HFFc6 (cell line): Measurements from ENCODE around the gene DIS3L. TPM values are rescaled to one million over a fixed set of nuclear protein-coding genes. Genes with fewer than 3 reads are reported as not detected.

ENCODE experiments used
- DNase-seq: peaks from one replicate; pipeline ENCODE4 v3.0.0-alpha.2; 2018
- H3K27ac Mint-ChIP-seq: 2 replicates; pipeline ENCODE4 v1.8.0; 2020; ENCODE audit warnings: mild to moderate bottlenecking, mixed read lengths
- H3K27me3 Mint-ChIP-seq: 2 replicates; pipeline ENCODE4 v1.8.0; 2021; ENCODE audit warnings: mild to moderate bottlenecking, moderate library complexity, mixed read lengths; ENCODE audit not compliant: insufficient read depth
- H3K36me3 Mint-ChIP-seq: 2 replicates; pipeline ENCODE4 v1.8.0; 2021; ENCODE audit warnings: low read depth, mixed read lengths
- H3K4me1 Mint-ChIP-seq: 2 replicates; pipeline ENCODE4 v1.8.0; 2020; ENCODE audit warnings: low read depth, mixed read lengths
- H3K4me3 Mint-ChIP-seq: 2 replicates; pipeline ENCODE4 v1.8.0; 2020; ENCODE audit warnings: mild to moderate bottlenecking, moderate library complexity, mixed read lengths
- H3K9me3 Mint-ChIP-seq: 2 replicates; pipeline ENCODE4 v1.8.0; 2020; ENCODE audit warnings: mild to moderate bottlenecking, mixed read lengths
- CTCF ChIP-seq: fragments of 200-600 bp; sonication (generic); IDR thresholded peaks from 2 replicates; pipeline ENCODE4 v1.5.0; 2021; ENCODE audit warnings: antibody characterized with exemption, mild to moderate bottlenecking
- total RNA-seq, 6 experiments: library from RNA; stranded (reverse); fragmentation: NEBNext Ultra II Directional; extraction: Animal tissue kit (Norgen Biotek cat#: 25700); gene quantifications; 2 replicates in 1 of 6; 3 replicates in 5 of 6; pipeline ENCODE4 v1.2.3, GENCODE V29; 2021

DIS3L gene
- total RNA-seq, 6 experiments from 2014 or later = 10.6 to 14.9 (median 13.5) TPM

DNA sequence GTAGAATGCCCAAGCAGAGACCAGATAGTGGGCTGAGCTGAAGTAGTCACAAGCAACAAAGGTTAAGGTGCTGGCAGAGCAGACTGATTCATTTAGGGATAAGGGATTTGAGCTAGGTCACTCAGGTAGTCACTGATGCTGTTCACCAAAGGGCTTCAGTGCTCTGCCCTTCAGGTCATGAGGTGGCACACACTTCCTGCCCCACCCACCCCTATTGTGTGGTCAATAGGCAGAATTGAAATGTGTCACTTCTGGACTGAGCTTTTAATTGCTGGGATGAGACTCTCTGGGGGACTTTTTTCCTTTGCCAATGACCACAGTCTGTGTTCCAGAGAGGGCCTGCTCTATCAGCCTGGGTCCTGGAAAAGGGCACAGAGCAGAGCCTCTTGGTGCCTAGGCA lies 2.9 kb upstream of the DIS3L start:
- Mint-ChIP-seq H3K4me3 (no peak overlapping the region), H3K27ac (no peak overlapping the region), H3K9me3 (no peaks in the 10 kb centered on the region), H3K27me3 (no peaks in the 10 kb centered on the region), H3K36me3 (no peaks in the 10 kb centered on the region), H3K4me1 (peaks cover 39% of the 10 kb centered on the region)
- no peak for DNase-seq
- TF ChIP-seq CTCF = no peak

GRCh38 chr15:66291816-66292570 lies 1.4 kb upstream of the DIS3L start:
- no peak for TF ChIP-seq CTCF
- no peaks in the 10 kb centered on the region for H3K27me3 Mint-ChIP-seq
- no peaks in the 10 kb centered on the region for H3K36me3 Mint-ChIP-seq
- no peak for DNase-seq
- peak overlapping the region; percentile 82 for H3K4me3 Mint-ChIP-seq
- H3K4me1 Mint-ChIP-seq = peaks cover 44% of the 10 kb centered on the region
- H3K9me3 Mint-ChIP-seq = no peaks in the 10 kb centered on the region
- H3K27ac Mint-ChIP-seq = peak overlapping the region; percentile 56; the same call in 1 of the 2 replicates

GRCh38 chr15:66292571-66293418 lies 573 bp upstream of the DIS3L start:
- TF ChIP-seq CTCF = no peak
- H3K4me1 Mint-ChIP-seq = peaks cover 44% of the 10 kb centered on the region
- H3K9me3 Mint-ChIP-seq = no peaks in the 10 kb centered on the region
- H3K27ac Mint-ChIP-seq = peak overlapping the region; percentile 56; the same call in 1 of the 2 replicates
- H3K36me3 Mint-ChIP-seq = no peaks in the 10 kb centered on the region; the same call in 1 of the 2 replicates
- no peak for DNase-seq
- H3K27me3 Mint-ChIP-seq = no peaks in the 10 kb centered on the region
- H3K4me3 Mint-ChIP-seq = peak overlapping the region; percentile 82

DNA sequence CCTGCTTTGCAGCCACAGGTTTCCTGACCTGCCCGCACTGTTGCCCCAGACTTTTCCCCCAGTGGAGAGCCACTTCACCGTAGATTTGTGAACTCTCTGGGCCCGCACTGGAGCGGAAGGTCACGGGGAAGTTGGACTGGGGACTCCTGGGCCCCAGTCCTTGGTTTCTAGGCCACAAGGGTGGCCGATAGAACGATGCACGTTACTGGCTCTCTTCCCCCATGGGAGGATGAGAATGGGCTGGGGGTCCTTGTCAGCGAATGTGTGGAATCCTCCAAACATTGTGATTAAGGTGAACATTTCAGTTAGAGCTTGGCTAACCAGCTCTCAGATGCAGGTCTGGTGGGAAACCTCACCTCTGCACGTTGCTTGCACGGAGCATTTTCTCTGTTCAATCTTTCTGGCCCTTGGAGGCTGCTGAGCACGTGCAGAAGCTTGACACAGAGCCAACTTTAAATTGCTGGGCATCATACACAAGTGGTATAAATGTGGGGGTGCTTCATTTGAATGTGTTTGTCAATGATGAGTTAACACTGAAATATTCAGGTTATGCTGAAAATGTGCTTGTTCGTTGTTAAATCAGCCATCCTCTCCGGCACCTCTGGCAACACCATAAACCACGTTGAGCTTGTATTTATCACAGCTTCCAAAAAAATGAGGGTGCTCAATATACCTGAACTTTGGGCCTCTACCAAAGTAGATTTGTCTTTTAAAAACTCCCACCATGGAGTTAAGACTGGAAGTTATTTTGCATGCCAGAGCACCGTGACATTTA lies 976 bp downstream of the DIS3L start:
- peak overlapping the region; percentile 97 for H3K27ac Mint-ChIP-seq
- no peak for TF ChIP-seq CTCF
- H3K9me3 Mint-ChIP-seq = no peaks in the 10 kb centered on the region
- H3K4me3 Mint-ChIP-seq = peak overlapping the region; percentile 89
- peaks cover 46% of the 10 kb centered on the region for H3K4me1 Mint-ChIP-seq
- H3K27me3 Mint-ChIP-seq = no peaks in the 10 kb centered on the region
- peak; percentile 86 for DNase-seq
- H3K36me3 Mint-ChIP-seq = no peaks in the 10 kb centered on the region; the same call in 1 of the 2 replicates

DNA sequence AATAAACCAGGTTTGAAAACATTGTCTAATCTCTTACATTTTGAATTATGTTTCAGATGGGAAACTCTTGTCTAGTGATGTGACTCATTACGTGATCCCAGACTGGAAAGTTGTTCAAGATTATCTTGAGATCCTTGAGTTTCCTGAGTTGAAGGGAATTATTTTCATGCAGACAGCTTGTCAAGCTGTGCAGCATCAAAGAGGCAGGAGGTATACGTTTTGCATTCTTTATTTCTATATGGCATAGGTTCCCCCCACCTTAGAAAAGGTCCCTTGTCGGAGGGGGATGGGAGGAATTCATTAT lies 1.5 kb downstream of the DIS3L start:
- TF ChIP-seq CTCF = no peak
- DNase-seq = peak; percentile 39
- Mint-ChIP-seq H3K4me3 (peak overlapping the region; percentile 89), H3K27ac (peak overlapping the region; percentile 97), H3K36me3 (no peaks in the 10 kb centered on the region; the same call in 1 of the 2 replicates), H3K4me1 (peaks cover 46% of the 10 kb centered on the region), H3K9me3 (no peaks in the 10 kb centered on the region), H3K27me3 (no peaks in the 10 kb centered on the region)
